RKO (cell line): Measurements from ENCODE around the gene NUBPL.
"Not testable (repeated sequence)": the region's sequence is repeated elsewhere in the genome, so short reads cannot be mapped to it uniquely, and the experiment has no call there.

ENCODE experiments used
- DNase-seq: peaks from one replicate; pipeline ENCODE4 v3.0.0-alpha.2; 2016; ENCODE audit warnings: low spot score

Gene NUBPL

GRCh38 chr14:31811693-31812628, 250.8 kb downstream of the NUBPL start:
- DNase-seq, result not testable (repeated sequence)

GRCh38 chr14:31813724-31814490, 252.7 kb downstream of the NUBPL start:
- DNase-seq, result not testable (repeated sequence)

- DNase-seq, result no peak
These were observed 258.1 kb downstream of the NUBPL start for GRCh38 chr14:31819281-31819680.

GRCh38 chr14:31825459-31825858, 264.3 kb downstream of the NUBPL start:
- no peak for DNase-seq

GRCh38 chr14:31827325-31827724, 266.1 kb downstream of the NUBPL start:
- DNase-seq, result no peak

- DNase-seq, result peak; percentile 12
These were observed 268.0 kb downstream of the NUBPL start for GRCh38 chr14:31828946-31829868.

- no peak for DNase-seq
These were observed 273.4 kb downstream of the NUBPL start for GRCh38 chr14:31834616-31835015.

- no peak for DNase-seq
These were observed 273.8 kb downstream of the NUBPL start for GRCh38 chr14:31835049-31835448.

- no peak for DNase-seq
These were observed 275.8 kb downstream of the NUBPL start for GRCh38 chr14:31837031-31837430.

- no peak for DNase-seq
These were observed 281.7 kb downstream of the NUBPL start for GRCh38 chr14:31842899-31843298.

- DNase-seq, result no peak
These were observed 282.3 kb downstream of the NUBPL start for GRCh38 chr14:31843361-31844091.

- DNase-seq, result no peak
These were observed 293.4 kb downstream of the NUBPL start for GRCh38 chr14:31854508-31855075.

- DNase-seq, result no peak
These were observed 294.1 kb downstream of the NUBPL start for GRCh38 chr14:31855262-31855661.

GRCh38 chr14:31856003-31856402, 294.8 kb downstream of the NUBPL start:
- DNase-seq, result not testable (repeated sequence)

- no peak for DNase-seq
These were observed 297.7 kb downstream of the NUBPL start for GRCh38 chr14:31858868-31859267.

- no peak for DNase-seq
These were observed 304.0 kb downstream of the NUBPL start for GRCh38 chr14:31864937-31865855.

GRCh38 chr14:31867570-31867969, 306.4 kb downstream of the NUBPL start:
- DNase-seq, result no peak

- not testable (repeated sequence) for DNase-seq
These were observed 306.9 kb downstream of the NUBPL start for GRCh38 chr14:31868096-31868495.

- no peak for DNase-seq
These were observed 315.5 kb downstream of the NUBPL start for GRCh38 chr14:31876741-31877140.
